ENCODE measurements around the gene ASIC2. TPM values are rescaled to one million over a fixed set of nuclear protein-coding genes. Genes with fewer than 3 reads are reported as not detected.

The ASIC2 gene
- polyA plus RNA-seq, 3 donors, result 2.7 to 3.8 (median 3.3) TPM

DNA sequence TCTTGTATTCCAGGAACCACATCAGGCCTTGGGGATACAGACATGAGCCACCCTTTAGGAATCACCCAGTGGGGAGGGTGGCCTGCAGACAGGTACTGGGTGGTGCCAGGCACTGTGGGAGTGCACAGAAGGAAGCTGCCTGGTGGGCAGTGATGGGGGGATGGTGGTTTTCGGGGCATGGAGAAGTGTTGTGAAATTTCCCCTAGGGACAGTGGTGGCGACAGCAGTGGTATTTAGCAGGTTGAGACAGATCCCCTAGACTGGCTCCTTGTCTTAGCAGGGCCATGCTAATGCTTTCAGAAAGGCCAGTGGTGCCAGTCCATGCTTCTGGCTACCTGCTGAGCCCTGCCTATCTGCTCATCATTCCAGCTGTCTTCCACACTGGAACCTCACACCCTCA is 171.8 kb downstream of the ASIC2 start:
- no peak for DNase-seq (ENCODE audit: low read depth in 3 of 3, low spot score in 2 of 3)

DNA sequence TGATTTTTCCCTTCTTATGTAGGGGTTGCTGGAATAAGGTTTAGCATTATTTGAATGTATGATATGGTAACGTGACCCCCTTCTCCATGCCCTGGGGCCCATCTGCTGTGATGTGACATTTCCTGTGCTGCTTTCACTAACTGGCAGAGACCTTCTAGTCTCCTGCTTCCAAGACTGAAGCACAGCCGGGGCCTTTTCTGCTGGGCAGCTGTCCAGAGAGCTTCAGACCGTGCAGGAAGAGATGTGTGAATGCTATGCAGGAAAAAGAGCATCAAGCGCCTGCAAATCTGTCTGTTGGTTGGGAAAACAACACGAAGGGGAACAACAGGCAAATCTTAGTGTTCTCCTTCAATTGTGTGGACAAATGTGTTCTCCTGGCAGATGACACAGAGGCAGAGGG is 173.0 kb downstream of the ASIC2 start:
- no peak for DNase-seq (ENCODE audit: low read depth in 3 of 3, low spot score in 2 of 3)

DNA sequence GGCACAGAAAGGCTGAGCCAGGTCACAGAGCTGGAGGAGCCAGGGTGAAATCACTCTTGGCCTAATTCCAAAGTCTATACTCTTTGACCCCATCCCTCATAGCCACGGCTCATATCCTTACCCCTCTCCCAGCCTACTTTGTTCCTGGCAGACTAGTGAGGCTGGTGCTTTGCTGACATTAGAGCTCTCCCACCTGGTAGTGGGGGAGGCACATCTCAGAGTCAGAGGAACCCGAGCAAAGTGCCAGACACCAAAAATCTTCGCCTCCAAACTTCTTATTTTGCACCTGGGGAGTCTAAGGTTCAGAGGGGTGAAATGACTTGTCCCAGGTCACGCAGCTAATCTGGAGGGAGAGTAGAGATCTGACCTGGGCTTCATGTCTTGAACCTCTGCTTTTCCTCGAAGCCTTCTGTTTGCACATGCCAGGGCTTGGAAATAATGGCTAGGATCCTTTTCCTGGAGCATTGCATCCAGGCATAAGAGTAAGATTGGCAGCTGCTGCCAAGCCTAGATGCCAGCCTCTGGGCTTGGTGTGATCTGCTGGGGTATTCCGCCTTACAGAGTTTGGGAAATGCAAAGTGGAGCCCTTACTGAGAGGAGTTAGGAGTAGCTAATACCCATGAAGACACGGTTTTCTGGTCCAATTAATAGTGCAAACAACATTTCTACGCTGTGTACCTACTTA is 174.6 kb downstream of the ASIC2 start:
- no peak for DNase-seq (ENCODE audit: low read depth in 3 of 3, low spot score in 2 of 3)

DNA sequence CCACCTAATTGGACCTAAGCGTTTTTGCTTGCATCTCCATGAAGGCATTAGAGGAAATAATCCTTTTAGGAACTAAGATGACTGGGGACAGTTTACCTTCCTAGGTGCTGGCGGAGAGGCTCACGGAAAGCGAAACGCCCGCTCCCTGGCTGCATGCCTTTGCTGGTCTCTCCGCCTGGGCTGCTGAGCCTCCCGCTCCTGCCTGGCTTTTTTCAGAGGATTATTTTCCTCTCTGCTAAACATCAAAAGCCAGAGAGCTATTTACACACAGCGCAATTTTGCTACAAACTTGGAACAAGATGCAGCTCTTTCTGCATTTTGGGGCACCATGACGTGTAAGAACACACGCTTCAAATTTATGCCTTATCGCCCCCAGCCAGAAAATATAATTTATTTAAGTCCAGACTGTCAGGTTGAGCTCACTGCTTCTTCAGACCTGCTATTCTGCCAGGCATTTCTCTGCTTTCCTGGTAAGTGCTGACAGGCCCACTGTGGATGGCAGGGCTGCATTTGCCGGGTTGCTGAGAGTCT is 177.0 kb downstream of the ASIC2 start:
- no peak for DNase-seq (ENCODE audit: low read depth in 3 of 3, low spot score in 2 of 3)

DNA sequence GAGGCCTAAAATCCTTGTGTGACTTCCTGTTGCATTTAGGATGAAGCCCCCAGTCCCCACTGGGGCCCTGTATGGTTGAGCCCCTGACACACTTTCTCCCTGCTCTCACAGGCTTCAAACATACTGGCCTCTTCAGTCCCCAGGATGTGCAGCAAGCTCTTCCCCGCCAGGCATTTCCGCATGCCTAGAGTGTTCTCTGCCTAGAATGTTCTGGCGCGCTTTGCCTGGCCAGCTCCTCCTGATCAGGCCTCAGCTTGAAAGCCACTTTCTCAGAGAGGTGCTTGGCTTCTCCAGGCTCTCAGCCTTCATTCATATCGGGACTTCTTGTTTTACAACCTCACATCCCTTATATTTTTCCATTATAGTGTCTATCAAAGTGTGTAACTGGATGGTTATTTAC is 177.7 kb downstream of the ASIC2 start:
- no peak for DNase-seq (ENCODE audit: low read depth in 3 of 3, low spot score in 2 of 3)

DNA sequence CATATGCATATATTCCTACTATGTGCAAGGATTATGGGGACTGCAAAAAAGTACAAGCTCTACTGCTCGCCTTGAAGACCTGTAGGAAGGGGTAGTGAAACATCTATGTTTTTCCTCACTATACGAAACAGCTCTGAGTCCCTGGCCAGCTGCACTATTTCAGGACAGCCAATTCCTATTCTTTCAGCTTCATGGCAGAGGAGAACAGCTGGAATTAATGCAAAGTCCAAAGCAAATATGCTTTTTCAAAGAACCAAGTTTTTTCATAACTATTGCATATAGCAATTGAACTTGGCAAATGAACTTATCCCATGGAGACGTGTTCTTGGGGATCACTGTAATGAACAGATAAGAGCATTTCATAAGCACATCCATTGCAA is 179.1 kb downstream of the ASIC2 start:
- DNase-seq (ENCODE audit: low read depth in 3 of 3, low spot score in 2 of 3), result peak in 2 of 3 donors; percentile 18 to 29

DNA sequence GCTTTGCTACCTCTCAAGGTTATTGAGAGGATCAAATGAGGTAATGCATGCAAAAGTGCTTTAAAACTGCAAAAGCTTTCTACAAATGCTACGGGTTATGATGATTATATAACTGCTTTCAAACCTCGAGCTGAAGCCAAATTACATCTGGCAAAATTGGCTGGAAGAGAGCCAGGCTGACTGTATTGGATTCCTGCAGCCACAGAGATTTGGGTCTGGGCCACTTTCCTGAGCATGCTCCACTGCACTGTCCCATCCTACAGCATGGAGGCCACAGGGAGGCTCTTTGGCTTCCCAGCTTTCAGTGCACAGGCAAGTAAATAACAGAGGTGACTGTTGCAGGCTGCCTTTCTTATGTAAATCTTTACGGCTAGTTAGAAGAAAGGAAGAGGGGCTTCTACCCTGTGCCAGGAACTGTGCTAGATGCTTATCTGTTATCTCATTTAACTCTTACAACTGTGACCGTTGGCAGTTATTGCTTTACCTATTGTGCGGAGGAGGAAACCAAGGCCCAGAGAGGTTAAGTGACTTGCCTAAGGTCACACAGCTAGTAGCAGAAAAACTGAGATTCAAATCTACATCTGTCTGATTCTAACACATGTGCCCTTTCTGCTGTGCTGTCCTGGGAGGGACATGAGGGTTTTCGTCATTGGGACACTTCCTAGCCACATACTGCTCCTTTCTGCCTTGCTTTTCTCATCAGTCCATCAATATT is 179.7 kb downstream of the ASIC2 start:
- no peak for DNase-seq (ENCODE audit: low read depth in 3 of 3, low spot score in 2 of 3)

DNA sequence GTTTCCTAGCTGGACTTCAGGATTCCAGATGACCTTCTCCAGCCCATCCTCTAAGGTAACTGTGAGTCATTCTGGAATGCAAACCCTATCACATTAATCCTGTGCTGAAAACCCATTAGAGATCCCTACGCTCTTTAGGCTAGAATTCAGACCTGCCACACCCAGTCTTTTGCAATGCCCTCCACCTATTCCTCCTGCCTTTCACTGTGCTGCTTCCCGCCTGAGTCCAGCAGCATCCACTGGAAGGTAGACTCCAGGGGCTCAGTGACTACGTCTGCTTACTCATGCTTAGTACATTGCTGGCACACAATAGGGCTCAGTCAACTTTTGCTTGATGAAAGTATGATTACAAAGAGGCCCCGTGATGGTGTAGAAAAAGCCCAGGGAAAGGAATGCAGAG is 180.3 kb downstream of the ASIC2 start:
- DNase-seq (ENCODE audit: low read depth in 3 of 3, low spot score in 2 of 3), result no peak

DNA sequence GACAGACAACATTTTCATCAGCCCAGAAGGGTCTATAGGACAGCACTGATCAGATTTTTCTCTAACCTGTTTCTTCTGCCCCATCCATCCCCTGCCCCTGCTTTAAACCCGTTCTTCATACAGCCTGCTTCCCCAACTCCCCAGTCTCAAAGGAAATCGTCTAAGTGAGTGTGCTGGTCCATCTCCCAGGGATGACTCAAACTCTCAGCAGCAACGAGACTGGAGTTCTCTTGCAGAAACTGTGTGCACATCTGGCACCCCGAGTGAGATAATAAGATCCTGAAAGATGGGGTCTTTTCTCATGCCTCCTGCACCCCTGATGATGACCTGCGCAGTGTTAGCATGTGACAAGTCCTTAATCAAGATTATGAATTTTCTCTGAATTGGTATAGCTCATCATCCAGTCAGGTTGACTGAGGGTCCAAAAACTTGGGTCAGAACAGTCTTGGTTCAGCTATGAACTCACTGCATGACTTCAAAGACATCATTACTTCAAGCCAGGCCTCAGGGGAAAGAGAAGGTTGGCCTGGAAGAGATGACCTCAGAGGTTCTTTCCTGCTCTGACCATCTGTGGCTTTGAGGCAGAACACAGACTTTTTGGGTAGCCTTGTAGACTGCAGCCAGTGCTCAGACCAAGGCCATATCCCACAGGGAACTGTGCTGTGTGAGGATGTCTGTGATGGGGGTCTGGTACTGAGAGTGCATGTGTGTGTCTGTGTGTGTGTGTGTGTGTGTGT is 183.6 kb downstream of the ASIC2 start:
- DNase-seq (ENCODE audit: low read depth in 3 of 3, low spot score in 2 of 3), result no peak

DNA sequence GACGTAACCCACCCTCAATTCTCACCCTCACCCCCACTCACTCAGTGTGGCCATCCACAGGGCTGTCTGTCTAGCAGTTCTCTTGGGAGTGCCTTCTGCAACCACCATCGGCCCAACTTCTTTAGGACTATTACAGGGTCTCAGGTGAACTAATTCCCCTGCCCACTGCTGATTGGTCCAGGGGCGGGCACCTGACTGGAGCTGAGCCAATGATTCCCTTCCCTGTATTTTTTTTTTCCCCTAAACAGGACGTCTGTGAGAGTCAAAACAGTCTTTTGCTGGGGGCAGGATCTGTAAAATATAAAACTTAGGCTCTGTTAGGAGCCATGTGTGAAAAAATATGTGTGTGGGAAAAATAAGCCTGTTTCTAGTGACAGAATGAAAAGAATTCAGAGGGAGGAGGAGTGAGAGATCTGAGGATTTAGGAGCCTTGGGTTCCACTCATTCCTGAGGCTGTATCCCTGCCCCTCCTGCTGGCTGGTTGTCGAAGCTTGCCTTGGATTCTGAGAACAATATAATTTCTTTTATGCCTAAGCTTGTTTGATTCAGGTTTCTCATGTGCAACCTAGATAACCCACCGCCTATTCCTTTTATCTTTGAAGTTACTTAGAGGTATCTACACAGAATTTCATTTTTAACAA is 186.4 kb downstream of the ASIC2 start:
- no peak for DNase-seq (ENCODE audit: low read depth in 3 of 3, low spot score in 2 of 3)

DNA sequence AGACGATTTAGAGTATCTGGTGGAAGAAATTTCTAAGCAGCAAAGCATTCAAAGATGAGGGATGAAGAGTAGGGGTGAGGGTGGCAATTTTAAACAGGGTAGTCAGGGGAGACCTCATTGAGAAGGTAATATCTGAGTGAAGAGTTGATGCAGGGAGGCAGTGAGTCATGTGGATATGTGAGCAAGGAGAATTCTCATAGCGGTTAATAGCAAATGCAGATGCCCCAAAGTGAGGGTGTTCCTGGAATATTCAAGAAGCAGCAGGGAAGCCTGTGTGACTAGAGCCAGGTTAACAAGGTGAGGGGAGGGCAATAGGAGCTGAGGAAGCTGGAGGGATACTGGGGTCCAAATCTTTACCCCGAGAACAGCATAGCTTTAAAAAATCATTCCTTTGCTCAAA is 187.2 kb downstream of the ASIC2 start:
- no peak for DNase-seq (ENCODE audit: low read depth in 3 of 3, low spot score in 2 of 3)

DNA sequence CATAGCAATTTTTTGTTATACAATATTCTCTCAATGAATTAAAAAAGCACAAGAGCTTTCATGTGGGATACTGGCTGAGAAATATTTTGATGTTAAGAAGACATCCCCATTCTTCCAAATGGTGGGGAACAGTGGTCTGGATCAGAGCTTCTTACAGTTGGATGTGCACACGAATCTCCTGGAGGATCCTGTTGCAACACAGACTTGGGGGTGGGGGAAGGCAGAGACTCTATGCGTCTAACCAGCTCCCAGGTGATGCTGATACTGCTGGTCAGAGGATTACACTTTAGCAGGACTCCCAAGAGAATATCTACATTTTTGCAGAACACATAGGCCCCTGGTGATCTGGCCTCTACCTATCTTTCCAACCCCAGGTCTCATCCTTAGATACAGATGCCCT is 193.2 kb downstream of the ASIC2 start:
- no peak for DNase-seq (ENCODE audit: low read depth in 3 of 3, low spot score in 2 of 3)

DNA sequence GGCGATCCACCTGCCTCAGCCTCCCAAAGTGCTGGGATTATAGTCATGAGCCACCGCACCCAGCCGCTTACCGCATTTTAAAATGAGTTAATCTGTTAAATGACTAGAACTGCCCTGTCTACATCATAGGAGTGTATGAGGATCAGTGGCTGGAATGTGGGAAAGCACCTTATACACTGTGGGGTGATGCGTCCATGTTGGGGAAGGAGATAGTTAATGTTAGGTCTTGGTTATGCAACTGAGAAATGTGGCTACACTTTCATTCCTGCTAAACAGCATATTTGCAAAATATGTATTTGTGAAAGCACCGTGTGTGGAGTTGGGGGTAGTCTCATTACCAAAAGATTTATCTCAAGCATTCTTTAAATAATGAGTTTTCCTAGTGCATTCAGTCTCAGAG is 193.8 kb downstream of the ASIC2 start:
- no peak for DNase-seq (ENCODE audit: low read depth in 3 of 3, low spot score in 2 of 3)

DNA sequence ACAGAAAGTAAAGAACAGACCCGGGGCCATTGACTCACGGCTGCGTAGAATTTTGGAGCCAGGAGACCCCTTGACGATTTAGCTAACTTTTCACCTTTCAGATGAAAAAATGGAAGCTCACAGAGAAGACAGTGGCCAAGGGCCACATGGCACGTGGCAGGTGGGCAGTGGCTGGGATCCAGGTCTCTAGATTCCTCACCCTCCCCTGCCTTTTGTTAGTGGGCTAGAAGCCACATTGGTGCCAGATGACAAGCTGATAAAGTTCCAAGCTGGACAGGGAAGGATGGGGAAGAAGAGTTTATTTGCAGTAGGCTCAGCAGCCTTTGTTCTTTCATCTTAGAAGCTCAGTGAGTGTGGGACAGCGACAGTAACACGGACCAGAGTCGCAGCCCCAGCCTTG is 195.7 kb downstream of the ASIC2 start:
- DNase-seq (ENCODE audit: low read depth in 3 of 3, low spot score in 2 of 3), result no peak

DNA sequence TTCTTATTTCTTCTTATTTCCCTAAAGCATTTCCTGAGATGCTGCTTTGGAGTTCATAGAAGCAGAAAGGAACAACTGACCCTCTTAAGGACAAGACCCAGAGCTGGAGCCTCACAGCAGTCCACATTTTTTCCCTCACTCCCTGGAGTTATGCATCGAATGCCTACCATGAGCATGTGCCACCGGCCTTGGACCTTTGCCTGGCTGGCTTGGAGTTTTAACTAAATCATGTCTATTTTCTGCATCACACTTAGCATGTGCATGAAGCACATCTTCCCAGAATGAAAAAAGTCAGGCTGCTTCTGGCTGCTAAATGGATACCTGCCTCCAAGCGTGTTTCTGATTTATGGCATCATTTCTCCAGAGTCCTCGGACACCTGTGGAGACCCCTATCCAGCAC is 196.9 kb downstream of the ASIC2 start:
- no peak for DNase-seq (ENCODE audit: low read depth in 3 of 3, low spot score in 2 of 3)

DNA sequence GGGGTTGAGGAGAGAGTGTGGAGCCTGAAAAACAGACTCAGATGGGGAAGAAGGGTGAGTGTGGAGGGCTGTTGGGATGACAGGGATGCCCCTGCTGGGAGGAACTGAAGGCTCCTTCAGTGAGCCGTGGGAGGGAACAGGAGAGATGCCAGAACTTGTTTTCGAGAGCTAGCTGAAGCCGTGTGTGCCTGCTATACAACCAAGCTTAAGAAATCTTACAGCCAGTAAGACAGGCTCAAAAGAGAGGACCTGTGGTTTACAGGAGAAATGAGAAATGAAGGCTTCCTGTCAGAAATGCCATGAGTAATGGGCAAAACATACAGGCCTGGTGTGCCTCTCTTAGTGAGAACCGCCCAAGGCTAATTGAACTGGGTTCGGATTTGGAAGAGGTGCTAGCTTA is 201.8 kb downstream of the ASIC2 start:
- DNase-seq (ENCODE audit: low read depth in 3 of 3, low spot score in 2 of 3), result no peak

DNA sequence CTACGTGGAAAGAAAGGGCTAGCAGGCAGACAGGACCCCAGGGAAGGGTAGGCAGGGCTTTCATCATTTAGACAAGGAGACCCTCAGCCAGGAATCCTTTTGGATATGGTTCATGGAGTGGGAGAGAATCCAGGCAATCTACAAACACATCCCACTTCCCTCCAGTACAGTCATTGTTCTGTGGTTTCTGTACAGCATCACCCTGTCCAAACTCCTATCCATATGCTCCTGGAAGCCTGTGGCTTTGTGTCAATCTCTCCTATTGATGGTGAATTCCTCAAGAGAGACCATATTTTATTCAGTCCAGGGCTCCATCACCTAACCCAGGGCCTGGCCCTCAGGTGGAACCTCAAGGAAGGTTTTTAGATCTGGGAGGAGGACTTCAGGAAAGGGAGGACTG is 202.3 kb downstream of the ASIC2 start:
- no peak for DNase-seq (ENCODE audit: low read depth in 3 of 3, low spot score in 2 of 3)

DNA sequence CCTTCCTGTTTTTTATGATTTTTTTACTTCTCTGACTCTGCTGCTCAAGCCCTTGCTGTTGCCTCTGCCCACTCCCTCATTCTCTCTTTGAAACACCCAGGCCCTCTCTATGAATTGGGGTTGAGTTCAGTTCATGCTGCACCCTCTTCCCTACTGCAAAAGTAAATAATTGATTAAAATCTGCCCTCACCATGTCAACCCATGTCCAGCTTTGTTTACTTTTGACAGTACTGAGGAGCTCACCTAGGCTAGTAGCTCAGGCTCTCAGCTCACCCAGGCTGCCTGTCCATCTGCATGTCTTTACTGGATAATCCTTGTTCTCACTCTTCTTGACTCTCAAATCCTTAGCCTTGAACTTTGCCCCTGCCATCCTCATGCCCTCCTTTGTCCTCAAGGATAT is 206.2 kb downstream of the ASIC2 start:
- no peak for DNase-seq (ENCODE audit: low read depth in 3 of 3, low spot score in 2 of 3)

DNA sequence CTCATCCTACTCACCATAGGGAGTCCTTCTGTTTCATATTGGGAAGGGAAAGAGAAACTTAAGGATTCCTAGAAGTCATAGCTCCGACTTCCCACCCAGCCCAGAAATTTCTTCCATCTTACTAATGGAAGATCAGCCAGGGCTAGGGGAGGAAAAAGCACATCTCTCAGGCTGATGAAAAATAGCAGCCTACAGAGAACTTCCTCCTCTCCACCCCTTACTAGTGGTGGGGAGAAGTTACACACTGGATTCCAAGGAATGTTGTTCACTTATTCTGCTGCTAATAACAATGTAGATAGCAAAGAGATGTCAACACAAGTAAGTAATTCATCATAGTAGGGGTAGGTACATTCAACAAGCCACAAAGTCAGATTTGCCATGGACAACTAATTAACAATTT is 207.1 kb downstream of the ASIC2 start:
- DNase-seq (ENCODE audit: low read depth in 3 of 3, low spot score in 2 of 3), result no peak

DNA sequence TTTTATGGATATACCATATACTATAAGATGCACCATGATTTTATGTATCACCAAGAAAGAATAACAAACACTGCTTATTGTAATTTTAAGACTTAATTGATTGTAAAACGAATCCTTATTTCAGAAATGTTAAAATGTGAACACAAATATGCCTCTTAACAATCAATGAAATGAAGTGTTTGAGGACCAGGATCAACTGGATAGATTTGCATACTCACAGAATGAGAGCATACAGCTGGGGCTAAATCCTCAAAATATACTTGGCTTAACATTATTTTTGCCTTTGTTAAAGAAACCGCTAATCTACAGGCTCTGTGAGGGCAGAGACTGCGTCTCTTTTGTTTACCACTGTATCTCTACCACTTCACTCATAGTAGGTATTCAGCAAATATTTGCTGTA is 207.8 kb downstream of the ASIC2 start:
- no peak for DNase-seq (ENCODE audit: low read depth in 3 of 3, low spot score in 2 of 3)

DNA sequence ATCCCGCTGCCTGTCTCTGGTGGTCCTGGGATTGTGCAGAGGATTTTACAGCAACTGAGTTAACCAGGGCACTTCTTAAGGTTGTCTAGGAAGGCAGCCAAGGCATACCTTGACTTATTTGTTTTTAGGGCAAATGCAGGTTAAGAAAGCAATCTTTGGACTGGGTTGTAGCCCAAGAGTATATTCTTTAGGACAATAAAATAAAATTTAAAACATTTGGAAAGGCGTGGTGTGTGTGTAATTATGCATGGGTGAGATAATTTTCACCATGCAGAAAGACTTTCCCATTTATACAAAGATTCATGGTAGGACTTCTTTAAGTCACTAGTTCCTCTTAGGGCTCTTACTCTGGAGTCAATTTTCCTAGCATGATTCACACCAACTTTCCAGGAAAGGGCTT is 208.3 kb downstream of the ASIC2 start:
- DNase-seq (ENCODE audit: low read depth in 3 of 3, low spot score in 2 of 3), result no peak

Data from right renal cortex interstitium (tissue), 3 donors.